Skeletal muscle satellite cell (primary cell): ENCODE data around the gene CRACDL.
A peak's percentile ranks its signal among the peaks of the same experiment; 100 is the strongest.

Source experiments
- H3K27me3 ChIP-seq: 2 replicates; pipeline ENCODE4 v1.7.0; 2013; ENCODE audit warnings: low read length; ENCODE audit not compliant: control insufficient read depth, insufficient read depth
- H3K36me3 ChIP-seq: 2 replicates; pipeline ENCODE4 v1.7.0; 2013; ENCODE audit warnings: mild to moderate bottlenecking, control low read depth, low read length; ENCODE audit not compliant: insufficient read depth
- H3K4me1 ChIP-seq: 2 replicates; pipeline ENCODE4 v1.7.0; 2013; ENCODE audit warnings: low read length; ENCODE audit not compliant: control insufficient read depth, insufficient read depth
- H3K4me2 ChIP-seq: 2 replicates; pipeline ENCODE4 v1.7.0; 2013; ENCODE audit warnings: mild to moderate bottlenecking, low read length
- H3K4me3 ChIP-seq: 2 replicates; pipeline ENCODE4 v1.7.0; 2013; ENCODE audit warnings: low read length
- H3K9ac ChIP-seq: 2 replicates; pipeline ENCODE4 v1.7.0; 2013; ENCODE audit warnings: mild to moderate bottlenecking, low read depth, low read length, moderate library complexity
- H3K9me3 ChIP-seq: replicated peaks from 2 replicates; pipeline ENCODE4 v1.7.0; 2013; ENCODE audit warnings: mild to moderate bottlenecking, control low read depth, low read length

CRACDL gene

DNA sequence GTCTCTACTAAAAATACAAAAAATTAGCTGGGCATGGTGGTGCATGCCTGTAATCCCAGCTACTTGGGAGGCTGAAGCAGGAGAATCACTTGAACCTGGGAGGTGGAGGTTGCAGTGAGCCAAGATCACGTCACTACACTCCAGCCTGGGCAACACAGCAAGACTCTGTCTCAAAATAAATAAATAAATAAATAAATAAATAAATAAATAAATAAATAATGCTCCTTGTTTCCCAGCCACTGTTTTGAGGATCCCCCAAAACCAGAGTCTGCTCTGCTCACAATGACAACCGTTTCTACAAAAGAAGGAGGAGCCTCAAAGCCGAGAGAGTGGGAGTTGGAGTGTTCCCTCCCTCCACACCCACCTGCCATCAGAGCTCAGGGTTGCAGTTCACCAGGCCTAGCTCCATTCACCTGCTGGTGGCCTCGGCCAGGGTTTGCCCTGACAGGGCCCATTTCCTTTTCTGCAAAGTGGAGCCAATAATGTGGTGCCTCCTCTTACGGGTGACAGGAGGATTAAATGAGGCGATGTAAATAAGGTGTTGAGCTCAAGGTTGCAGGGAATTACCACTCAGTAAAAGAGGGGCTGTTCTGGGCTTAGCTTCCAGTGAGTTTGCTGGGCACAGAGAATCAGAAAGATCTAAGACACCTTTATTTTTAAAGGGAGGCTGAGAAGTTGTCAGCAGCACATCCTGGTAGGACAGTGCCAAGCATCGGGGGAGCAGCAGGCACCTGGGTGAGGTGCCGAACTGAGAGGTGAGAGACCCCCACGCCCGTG is 25.5 kb downstream of the CRACDL start:
- H3K9me3 ChIP-seq, result no peaks in the 10 kb centered on the region
- no peak overlapping the region for H3K4me2 ChIP-seq
- H3K9ac ChIP-seq, result no peak overlapping the region
- no peak overlapping the region for H3K4me3 ChIP-seq
- no peaks in the 10 kb centered on the region for H3K27me3 ChIP-seq
- H3K4me1 ChIP-seq, result peaks cover 67% of the 10 kb centered on the region
- no peaks in the 10 kb centered on the region for H3K36me3 ChIP-seq

DNA sequence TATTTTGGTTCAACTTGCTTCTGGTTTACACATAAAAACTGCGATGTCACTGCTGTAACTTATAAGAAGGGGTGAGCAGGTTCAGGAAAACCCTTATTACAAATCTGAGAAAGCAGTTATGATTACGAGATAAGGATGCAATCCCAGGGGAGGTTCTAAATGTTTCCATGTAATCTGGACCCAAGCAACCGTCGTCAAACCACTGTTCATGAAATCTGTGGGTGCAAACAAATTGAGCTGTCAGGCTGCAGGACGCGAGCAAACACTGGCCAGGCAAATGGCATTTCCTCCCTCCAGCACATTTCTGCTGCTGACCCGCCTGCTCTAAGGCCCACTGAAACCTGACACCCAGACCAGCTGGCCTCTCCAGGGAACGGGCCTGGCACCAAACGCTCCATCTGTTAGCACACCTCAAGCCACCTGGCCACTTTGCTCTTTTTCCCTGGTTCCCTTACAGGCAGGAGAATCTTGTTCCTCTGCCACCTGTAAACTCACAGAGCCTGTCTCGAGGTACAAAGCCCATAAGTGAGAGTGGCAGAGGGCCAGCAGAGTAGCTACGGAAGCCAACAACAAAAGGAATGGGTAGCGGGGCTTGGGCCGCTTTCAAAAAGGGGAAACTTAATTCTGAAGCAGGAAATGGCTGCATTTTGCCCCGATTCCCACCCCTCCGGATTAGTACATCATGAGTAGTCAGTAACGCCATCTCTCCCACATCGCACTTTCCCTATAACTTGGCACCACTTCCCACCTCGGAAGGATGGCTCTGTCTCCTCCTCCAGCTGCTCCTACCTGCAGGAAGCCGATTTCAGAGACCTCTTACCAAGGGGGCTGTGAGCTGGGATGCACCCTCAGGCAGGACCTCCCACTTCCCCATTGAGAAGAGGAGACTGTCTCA is 26.5 kb downstream of the CRACDL start:
- H3K4me1 ChIP-seq, result peaks cover 57% of the 10 kb centered on the region
- no peaks in the 10 kb centered on the region for H3K27me3 ChIP-seq
- peak overlapping the region; percentile 3 for H3K4me3 ChIP-seq
- H3K36me3 ChIP-seq, result no peaks in the 10 kb centered on the region
- peak overlapping the region; percentile 11 for H3K9ac ChIP-seq
- H3K9me3 ChIP-seq, result no peaks in the 10 kb centered on the region
- H3K4me2 ChIP-seq, result peak overlapping the region; percentile 58

- no peak overlapping the region for H3K9ac ChIP-seq
These were observed 27.1 kb downstream of the CRACDL start for GRCh38 chr2:98908931-98909316.

GRCh38 chr2:98907966-98908905 is 27.8 kb downstream of the CRACDL start:
- peak overlapping the region; percentile 58 for H3K4me2 ChIP-seq
- H3K4me1 ChIP-seq, result peaks cover 44% of the 10 kb centered on the region
- no peaks in the 10 kb centered on the region for H3K9me3 ChIP-seq
- no peaks in the 10 kb centered on the region for H3K36me3 ChIP-seq
- H3K27me3 ChIP-seq, result no peaks in the 10 kb centered on the region
- H3K9ac ChIP-seq, result no peak overlapping the region
- H3K4me3 ChIP-seq, result no peak overlapping the region

More at GRCh38 chr2:98908931-98909316, 27.1 kb downstream of the CRACDL start:
- H3K27me3 ChIP-seq, result no peaks in the 10 kb centered on the region
- peak overlapping the region; percentile 3 for H3K4me3 ChIP-seq
- peak overlapping the region; percentile 58 for H3K4me2 ChIP-seq
- H3K36me3 ChIP-seq, result no peaks in the 10 kb centered on the region
- H3K9me3 ChIP-seq, result no peaks in the 10 kb centered on the region
- peaks cover 51% of the 10 kb centered on the region for H3K4me1 ChIP-seq

DNA sequence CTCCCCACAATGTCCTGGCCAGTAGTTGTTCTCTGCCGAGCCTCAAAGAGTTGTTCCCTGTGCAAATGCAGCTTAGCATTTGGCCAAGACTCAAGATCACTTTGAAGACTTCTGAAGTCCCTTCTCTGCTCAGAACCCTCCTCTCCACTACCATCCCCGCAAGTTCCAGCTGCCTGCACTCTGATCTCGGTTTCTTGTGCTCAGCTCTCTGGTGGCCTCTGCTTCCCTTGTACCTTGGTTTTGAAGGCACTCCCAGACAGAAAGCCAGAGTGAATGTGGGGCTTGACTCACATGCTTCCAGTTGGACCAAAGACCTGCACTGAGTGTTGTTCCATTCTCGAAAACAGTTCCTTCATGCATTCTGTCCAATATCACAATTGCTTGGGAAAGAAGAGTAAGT is 28.6 kb downstream of the CRACDL start:
- H3K4me1 ChIP-seq, result peaks cover 36% of the 10 kb centered on the region
- no peaks in the 10 kb centered on the region for H3K9me3 ChIP-seq
- no peak overlapping the region for H3K4me2 ChIP-seq
- no peak overlapping the region for H3K4me3 ChIP-seq
- no peaks in the 10 kb centered on the region for H3K36me3 ChIP-seq
- no peak overlapping the region for H3K9ac ChIP-seq
- no peaks in the 10 kb centered on the region for H3K27me3 ChIP-seq

DNA sequence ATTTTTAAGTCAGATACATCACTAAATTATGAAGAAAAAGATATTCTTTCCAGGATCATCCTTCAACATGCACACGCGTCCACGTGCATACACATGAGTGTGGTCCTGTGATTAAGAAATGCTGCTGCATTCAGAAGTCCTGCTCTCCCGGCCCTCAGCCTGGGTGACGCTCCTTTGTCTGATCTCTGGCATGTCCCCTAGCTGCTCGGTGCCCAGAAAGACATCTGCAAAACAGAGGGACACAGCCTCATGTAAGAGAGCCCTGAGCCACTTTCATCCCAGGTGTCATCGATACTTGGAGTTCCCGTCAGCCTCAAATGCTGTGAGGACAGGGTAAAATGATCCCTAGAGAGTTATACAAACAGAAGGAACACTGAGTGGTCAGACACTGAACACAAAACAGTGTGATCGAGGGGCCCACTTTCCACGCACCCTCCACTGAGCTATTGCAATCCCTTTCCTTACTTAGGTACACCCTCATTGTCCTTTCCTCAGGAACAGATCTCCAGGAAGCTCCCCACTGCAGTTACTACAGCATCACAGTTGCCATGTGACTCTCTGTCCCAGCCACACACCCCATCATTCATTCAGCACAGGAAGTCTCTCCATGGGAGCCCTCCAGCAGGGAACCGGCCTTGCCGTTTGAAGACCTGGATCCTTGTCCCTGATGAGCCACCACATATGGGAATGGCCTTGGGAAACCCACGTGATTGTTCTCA is 32.1 kb downstream of the CRACDL start:
- Histone ChIP-seq H3K4me3 (no peak overlapping the region), H3K36me3 (no peaks in the 10 kb centered on the region), H3K27me3 (no peaks in the 10 kb centered on the region), H3K9ac (no peak overlapping the region), H3K4me2 (no peak overlapping the region), H3K4me1 (peaks cover 9% of the 10 kb centered on the region), H3K9me3 (no peaks in the 10 kb centered on the region)

DNA sequence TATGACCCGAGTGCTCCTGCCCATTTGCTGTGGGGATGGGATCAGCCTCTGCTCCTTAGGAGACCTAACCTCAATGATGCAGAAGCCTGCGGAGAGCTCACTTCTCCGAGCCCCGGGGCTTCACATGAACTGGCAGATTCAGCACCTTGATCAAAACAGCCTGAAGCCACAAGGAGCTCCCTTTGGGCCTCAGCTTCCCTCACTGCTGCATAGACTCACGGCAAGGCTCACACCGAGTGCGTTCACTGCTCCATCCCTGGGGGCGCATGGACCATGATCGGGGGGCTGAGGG is 33.0 kb downstream of the CRACDL start:
- Histone ChIP-seq H3K9me3 (no peaks in the 10 kb centered on the region), H3K4me3 (no peak overlapping the region), H3K27me3 (no peaks in the 10 kb centered on the region), H3K4me2 (no peak overlapping the region), H3K36me3 (no peaks in the 10 kb centered on the region), H3K9ac (no peak overlapping the region), H3K4me1 (no peaks in the 10 kb centered on the region)

DNA sequence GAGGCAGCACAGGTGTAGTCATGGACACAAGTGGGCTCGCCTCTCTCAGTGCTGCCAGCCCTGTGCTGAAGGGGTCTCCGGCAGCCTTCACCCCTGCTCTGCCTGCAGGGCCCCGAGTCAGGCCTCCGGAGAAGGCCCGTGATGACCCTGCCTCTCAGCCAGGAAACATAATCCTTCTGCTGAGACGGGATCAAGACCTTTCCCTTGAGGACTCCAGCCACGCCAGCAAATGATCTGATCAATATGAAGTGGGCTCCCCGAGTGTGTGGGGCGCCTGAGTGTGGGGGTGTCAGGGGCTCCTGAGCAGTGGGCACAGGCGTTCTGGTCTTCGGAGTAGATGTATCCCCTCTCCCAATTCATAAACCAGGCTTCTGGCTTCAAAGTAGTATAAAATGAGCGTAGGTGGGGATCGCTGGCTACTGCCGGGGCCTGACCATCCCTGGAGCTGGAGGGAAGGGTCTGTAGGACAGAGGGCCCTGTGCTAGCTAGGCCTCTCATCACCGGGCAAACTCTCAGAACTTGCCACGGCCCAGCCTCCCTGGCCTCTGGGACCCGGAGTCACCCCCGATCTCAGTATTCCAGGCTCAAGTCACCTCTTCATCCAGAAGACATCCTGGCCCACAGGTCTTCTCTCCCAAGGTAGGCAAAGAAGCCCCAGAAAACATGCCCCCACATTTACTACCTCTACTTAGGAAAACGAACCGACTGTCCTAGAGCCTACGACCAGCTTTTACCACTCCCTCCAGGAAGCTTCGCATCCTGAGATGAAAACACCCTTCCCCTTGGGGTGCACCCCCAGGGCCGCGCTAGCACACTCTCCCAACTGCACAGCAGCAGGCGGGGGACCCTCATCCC is 33.6 kb downstream of the CRACDL start:
- Histone ChIP-seq H3K36me3 (no peaks in the 10 kb centered on the region), H3K4me3 (no peak overlapping the region), H3K4me1 (no peaks in the 10 kb centered on the region), H3K4me2 (no peak overlapping the region), H3K9me3 (no peaks in the 10 kb centered on the region), H3K9ac (no peak overlapping the region), H3K27me3 (no peaks in the 10 kb centered on the region)

- H3K36me3 ChIP-seq, result no peaks in the 10 kb centered on the region
- H3K9me3 ChIP-seq, result no peaks in the 10 kb centered on the region
- H3K4me3 ChIP-seq, result no peak overlapping the region
- no peaks in the 10 kb centered on the region for H3K27me3 ChIP-seq
- H3K9ac ChIP-seq, result no peak overlapping the region
- H3K4me2 ChIP-seq, result no peak overlapping the region
- no peaks in the 10 kb centered on the region for H3K4me1 ChIP-seq
These were observed 34.3 kb downstream of the CRACDL start for GRCh38 chr2:98901702-98902101.

DNA sequence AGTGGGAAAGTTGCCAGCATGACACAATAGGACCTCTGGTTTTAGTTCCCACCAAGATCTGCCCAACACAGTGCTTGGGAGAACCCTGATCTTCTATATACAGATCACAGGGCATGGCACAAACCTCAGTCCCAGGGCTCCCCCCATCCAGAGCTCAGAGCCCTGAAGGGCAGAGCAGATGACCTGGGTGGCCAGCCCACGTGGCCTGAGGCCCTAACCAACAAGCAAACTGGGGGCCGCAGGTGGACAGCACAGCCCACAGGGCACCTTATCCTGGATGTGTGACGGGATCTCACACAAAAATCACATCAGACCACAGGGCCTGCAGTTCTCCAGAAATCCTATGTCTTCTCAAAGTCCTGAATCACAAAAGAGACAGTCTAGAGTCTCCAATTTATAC is 34.7 kb downstream of the CRACDL start:
- Histone ChIP-seq H3K27me3 (no peaks in the 10 kb centered on the region), H3K9ac (no peak overlapping the region), H3K36me3 (no peaks in the 10 kb centered on the region), H3K9me3 (no peaks in the 10 kb centered on the region), H3K4me1 (no peaks in the 10 kb centered on the region), H3K4me2 (no peak overlapping the region), H3K4me3 (no peak overlapping the region)
